GM18867 (cell line): Measurements from ENCODE around the gene ZFPM1.

Experiments
- ATAC-seq: cut with Tn5 transposase; IDR thresholded peaks from one replicate; pipeline ENCODE4 v1.9.1; 2021; ENCODE audit warnings: mild to moderate bottlenecking, moderate library complexity; ENCODE audit not compliant: unreplicated experiment

The ZFPM1 gene

DNA sequence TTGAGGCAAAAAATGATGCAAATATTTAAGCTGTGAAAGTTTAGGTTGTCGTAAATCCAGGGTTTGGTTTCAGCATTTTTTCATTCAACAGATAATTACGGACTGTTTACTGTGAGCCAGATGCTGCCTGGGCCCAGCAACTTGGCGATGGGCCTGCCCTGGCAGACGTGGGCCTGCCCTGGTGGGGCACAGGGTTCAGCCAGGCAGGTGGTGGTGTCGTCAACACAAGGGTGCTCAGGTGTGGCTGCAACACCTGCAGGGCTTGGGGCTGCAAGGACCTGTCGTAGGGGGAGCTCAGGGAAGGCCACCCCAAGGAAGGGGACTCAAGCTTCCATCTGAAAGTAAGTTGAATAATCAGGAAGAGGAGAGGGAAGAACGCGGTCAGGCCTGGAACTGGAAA is 132.2 kb downstream of the ZFPM1 start:
- ATAC-seq: no peak

DNA sequence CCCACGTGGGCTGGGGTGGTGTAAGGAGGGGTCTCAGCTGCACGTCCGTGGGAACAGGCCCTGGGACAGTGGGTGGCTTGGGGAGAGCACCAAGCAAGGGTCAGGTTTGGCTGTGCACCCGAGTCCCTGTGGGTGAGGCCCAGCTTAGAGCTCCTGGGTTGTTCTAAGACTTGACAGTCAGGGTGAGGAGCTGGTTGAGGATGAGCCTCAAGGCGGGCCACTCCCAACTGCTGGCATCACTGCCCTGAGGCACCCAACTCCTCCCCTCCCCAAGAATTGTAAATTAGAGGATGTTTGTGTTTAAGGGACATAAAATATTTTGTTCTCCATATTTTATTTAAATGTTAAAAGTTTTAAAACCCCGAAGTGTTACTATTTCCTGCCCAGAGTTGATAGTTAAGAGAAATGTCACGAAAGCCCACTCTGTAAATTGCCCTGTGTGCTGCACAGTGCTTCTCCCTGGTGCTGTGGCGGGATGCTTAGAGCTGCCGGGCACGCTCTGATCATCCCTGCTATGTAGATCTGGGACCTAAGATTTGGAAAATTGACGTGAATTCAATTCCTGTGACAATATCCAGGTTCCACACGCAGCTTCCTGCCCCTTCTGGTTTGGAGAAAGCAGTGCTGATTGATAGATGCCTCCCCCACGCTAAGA is 133.0 kb downstream of the ZFPM1 start:
- no peak for ATAC-seq
